HG02840 (cell line): Measurements from ENCODE around the gene ADGRG6.
A peak's percentile ranks its signal among the peaks of the same experiment; 100 is the strongest.

Experiments used
- ATAC-seq: cut with Tn5 transposase; IDR thresholded peaks from one replicate; pipeline ENCODE4 v1.9.1; 2021; ENCODE audit warnings: mild to moderate bottlenecking, moderate library complexity, moderate number of reproducible peaks; ENCODE audit not compliant: unreplicated experiment, low FRiP score

Gene ADGRG6

GRCh38 chr6:142373268-142374090 lies 71.7 kb downstream of the ADGRG6 start:
- no peak for ATAC-seq

GRCh38 chr6:142374091-142374770 lies 72.4 kb downstream of the ADGRG6 start:
- no peak for ATAC-seq

DNA sequence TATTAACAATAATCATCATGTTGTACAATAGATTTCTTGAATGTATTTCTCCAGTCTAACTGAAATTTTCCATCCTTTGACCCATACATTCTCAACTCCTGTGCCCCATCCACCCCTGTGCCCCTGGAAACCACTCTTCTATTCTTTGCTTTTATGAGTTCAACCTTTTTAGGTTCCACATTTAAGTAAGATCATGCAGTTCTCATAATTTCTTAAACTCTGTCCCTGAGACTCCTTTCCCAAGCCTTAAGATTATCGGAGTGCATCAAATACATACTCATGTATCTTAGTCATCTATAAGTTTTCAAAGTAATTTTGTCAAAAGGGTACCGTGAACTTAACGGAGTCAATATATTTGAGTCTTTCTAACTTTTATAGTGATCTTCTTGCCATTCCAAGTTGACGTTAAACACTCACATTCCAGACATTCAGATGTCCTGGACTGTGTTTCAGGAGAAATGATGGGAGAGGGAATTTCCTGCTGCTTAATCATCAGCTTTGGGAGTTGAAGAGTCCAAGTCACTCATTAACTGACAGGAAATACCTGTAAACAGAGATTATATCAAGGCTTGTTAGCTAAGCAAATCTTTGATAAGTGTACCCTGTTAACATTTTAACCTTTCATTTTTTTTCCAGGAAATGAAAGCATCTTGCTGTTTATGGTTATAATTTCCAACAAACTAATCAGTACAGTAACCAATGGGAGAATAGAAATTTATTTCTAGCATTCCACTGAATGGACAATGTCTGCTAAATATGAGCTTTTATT lies 73.3 kb downstream of the ADGRG6 start:
- no peak for ATAC-seq

DNA sequence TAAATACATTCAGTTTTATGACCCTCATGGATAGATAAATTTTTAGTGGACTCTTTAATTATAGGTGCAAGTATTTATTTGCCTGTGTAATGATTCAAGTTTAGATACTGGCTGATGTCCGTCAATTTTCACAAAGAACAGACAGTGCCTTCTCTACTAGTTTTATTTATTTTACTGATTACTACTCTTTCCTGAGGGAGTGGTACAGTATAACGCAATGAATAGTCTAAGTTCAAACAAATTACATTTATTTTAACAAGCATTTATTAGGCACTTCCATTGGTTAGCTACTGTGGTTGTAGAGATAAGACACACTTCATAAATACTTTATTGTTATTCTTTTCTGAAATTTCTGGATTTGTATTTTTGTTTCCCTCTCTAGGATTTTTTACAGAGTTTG lies 74.3 kb downstream of the ADGRG6 start:
- no peak for ATAC-seq

- ATAC-seq = no peak
Measured at GRCh38 chr6:142376800-142377496, 75.1 kb downstream of the ADGRG6 start.

GRCh38 chr6:142377497-142377848 lies 75.7 kb downstream of the ADGRG6 start:
- no peak for ATAC-seq

DNA sequence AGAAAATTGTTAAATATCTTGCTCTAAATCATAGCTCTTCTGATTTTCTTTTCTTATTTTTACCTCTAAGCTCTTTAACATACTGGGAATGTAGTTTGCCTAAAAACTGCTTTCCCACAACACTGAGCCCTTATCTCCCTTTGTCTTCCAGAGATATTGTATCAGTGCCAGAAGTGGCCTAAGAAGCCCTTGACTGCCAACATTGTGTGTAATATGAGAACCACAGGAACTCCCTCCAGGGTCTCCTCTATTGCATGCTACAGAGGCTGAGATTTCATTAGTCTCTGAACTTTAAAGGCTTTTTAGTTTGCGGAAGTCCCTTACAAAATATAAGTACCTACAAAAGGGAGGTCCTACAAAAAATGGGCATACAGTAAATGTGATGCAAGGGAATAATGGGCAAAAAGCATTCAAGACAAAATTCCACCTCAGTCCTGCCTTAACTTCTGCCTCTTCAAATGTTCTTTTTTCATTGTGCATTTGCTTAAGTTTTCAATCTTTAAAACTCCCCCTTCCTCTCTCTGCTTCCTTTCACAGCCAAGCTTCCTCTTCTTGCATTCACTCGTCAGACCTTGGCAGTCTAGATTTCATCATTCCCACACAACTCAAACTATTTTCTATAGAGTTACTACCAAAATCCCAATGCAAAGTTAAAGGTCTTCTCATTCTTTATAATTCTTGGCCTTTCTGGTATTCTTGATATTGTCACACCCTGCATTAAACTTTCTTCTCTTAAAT lies 76.5 kb downstream of the ADGRG6 start:
- no peak for ATAC-seq

DNA sequence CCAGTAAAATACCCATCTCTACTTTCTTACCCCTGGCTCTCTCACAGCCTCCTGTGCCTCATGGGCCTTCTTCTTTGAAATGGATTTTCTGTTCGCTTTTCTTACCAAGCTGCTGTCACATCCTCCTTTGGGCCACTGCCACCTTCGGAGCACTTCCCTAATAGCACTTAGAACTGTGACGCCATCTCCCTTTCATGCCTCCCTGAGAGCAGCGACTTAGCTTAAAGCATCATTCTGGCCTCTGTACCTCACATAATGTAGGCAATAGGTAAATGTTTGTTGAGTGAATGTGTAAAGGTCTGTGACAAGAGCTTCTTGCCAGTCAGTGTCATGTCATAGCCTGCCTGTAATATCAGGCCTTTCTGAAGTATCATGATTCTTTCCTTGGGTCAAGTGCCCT lies 78.8 kb downstream of the ADGRG6 start:
- no peak for ATAC-seq

DNA sequence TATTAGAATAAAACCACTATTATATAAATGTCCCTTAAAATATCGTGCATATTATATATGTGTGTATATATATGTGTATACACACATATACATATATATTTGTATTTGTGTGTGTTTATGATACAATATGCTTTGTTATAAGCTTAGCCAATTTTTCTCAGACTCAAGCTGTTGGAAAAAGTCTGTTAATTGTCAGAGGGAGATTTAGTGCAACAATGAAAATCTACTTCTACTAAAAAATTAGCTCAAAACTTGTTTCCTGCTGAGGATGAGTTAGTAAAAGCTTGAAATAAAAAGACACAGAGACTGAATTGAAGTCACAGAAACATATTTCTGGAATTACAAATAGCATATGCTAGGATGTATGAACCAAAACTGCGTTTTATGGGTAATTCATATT lies 79.4 kb downstream of the ADGRG6 start:
- ATAC-seq = no peak

DNA sequence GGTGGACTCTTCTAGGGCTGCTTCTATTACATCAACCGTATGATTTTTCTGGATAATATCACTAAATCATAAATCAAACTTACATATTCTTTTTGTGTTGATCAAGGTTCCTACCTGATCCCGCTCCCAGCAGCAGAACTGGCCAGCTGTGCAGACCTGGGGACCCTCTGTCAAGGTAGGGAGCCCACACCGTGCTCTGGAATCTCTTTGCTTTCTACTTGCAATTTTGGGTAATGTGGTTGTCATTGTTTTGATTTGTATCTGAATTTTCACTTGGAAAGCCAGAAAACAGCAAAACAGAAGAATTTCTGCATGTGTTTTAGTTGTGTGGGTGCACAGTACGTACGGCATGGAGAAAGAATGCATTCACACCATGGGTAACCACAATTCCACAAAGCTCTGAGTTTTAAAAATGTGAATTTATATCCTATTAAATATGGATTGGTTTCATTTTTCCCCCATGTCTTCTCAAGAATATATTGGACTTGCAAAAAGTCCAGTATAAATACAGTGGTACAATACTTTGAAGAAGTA lies 80.1 kb downstream of the ADGRG6 start:
- no peak for ATAC-seq

- ATAC-seq = no peak
Measured at GRCh38 chr6:142384519-142385254, 82.9 kb downstream of the ADGRG6 start.

GRCh38 chr6:142385352-142385751 lies 83.5 kb downstream of the ADGRG6 start:
- ATAC-seq = no peak

DNA sequence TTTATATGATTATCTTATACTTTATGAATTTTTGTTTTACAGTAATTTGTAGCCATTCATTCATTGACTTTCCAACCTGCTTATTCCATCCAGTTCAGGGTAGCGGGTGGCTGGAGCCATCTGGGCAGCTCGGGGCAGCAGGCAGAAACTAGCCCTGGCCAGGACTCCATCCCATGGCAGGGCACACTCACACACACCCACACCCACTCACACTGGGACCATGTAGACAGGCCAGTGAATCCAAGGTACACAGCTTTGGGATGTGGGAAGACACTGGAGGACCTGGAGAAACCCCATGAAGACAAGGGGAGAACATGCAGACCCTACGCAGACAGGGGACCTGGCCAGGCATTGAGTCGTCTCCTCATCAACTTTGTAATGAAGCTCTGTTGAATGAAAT lies 84.8 kb downstream of the ADGRG6 start:
- no peak for ATAC-seq

- ATAC-seq = no peak
Measured at GRCh38 chr6:142387997-142388815, 86.4 kb downstream of the ADGRG6 start.

GRCh38 chr6:142395266-142395665 lies 93.5 kb downstream of the ADGRG6 start:
- ATAC-seq = no peak

- peak; percentile 79 for ATAC-seq
Measured at GRCh38 chr6:142395768-142396231, 94.0 kb downstream of the ADGRG6 start.

DNA sequence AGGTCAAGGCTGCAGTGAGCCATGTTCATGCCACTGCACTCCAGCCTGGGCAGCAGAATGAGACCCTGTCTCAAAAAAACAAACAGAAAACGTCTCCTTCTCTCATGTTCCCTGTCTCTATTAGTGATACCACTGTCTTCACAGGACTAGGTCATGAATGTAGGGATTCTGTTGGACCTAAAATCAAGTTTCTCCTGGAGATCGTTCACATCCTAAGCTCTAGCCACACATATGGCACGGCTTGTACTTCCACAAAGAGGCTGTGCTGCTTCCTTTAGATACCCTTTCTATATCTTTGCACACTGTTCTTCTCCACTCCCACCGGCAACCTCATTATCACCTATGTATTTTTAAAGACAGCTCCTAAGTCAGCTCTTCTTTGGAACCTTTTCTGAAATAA lies 96.5 kb downstream of the ADGRG6 start:
- ATAC-seq = no peak

DNA sequence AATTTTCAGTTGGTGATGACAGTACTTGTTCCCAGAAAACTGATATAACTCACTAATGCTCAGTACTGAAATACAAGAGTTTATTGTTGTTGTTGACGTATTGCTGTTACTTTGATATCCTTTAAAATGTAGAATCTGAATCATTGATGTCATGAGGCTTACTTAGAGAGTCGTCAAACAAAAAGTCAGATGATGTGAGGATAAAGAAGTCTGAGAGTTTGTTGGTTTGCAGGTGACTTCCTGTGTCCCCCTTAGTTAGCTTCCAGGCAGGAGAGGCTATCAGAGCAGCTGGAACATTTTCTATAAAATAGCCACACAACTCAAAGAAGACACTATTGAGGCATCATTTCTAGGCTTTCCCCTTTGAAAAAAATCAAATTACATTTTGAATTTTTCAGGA lies 97.9 kb downstream of the ADGRG6 start:
- ATAC-seq = no peak
